ENCODE data around the gene PLXNA3. TPM values are rescaled to one million over a fixed set of nuclear protein-coding genes. Genes with fewer than 3 reads are reported as not detected.

The PLXNA3 gene
- total and polyA plus RNA-seq, 10 of the 15 experiments (the other 5 are each of a cell fraction or from before 2014, with no cell fraction given) = 0.26 to 26.8 (median 3.4) TPM

DNA sequence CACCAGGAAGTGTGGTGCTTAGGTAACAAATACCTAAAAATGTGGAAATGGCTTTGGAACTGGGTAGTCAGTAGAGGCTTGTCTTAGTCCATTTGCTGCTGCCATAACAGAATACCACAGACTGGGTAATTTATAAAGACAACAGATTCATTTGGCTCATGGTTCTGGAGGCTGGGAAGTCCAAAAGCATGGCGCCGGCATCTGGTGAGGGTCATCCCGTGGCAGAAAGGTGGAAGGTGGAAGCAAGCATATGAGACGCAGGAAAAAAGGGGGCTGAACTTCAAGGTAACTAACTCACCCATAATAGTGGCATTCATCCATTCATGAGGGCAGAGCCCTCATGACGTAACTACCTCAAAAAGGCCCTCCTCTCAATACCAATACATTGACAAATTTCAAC lies 51.4 kb downstream of the PLXNA3 start:
- intact Hi-C loops (cut with micrococcal nuclease; ENCODE audit: unreplicated experiment) (no loop called here), in situ Hi-C loops (cut with MboI) (no loop called here)
- no peaks in the 10 kb centered on the region for H3K4me1 ChIP-seq (ENCODE audit: control insufficient read depth, insufficient read depth, low read length)
- H3K4me2 ChIP-seq (ENCODE audit: control insufficient read depth, insufficient read depth) = no peak overlapping the region
- DNase-seq (ENCODE audit: low read depth, low spot score) (no peak), ATAC-seq (no peak), FAIRE-seq (no peak)
- ChIA-PET SMC1A (ENCODE audit: uncharacterized antibody, unreplicated experiment) (no interaction called here), RAD21 (ENCODE audit: unreplicated experiment) (no interaction called here), POLR2A (no interaction called here), CTCF (no interaction called here)
- H3K79me2 ChIP-seq (ENCODE audit: control insufficient read depth, insufficient read depth, low read length) = no peaks in the 10 kb centered on the region
- no peaks in the 10 kb centered on the region for H3K36me3 ChIP-seq (ENCODE audit: control insufficient read depth in 2 of 2, insufficient read depth in 2 of 2, low read length in 1 of 2)
- H3K9me3 ChIP-seq (replicated peaks; ENCODE audit: control insufficient read depth, insufficient read depth, low read length) = no peaks in the 10 kb centered on the region; the same call in 2 of the 3 replicates
- no peak overlapping the region for H2AFZ ChIP-seq (ENCODE audit: control insufficient read depth, low read depth, low read length)
- no peak overlapping the region for H3K4me3 ChIP-seq
- BruUV-seq (replicated peaks) = no TSS peak
- 73% methylated on average over 5 of the region's 5 CpGs for WGBS (ENCODE audit: insufficient coverage, insufficient replicate concordance, low lambda C conversion rate, missing lambda C conversion rate)
- H3K9ac ChIP-seq (ENCODE audit: control insufficient read depth, insufficient read depth, low read length) = no peak overlapping the region
- H3K27me3 ChIP-seq (replicated peaks in 1 of 2; ENCODE audit: control insufficient read depth in 2 of 2, insufficient read depth in 2 of 2, low read length in 1 of 2) = no peaks in the 10 kb centered on the region
- H3K27ac ChIP-seq (ENCODE audit: control insufficient read depth, insufficient read depth) = no peak overlapping the region
- no peaks in the 10 kb centered on the region for H4K20me1 ChIP-seq (ENCODE audit: control insufficient read depth, insufficient read depth)
- TF ChIP-seq TARDBP (IDR thresholded peaks at IDR 0.05; ENCODE audit: borderline replicate concordance) (no peak), FOXM1 (IDR thresholded peaks at IDR 0.05; ENCODE audit: low read depth, low read length) (no peak), NFYA (IDR thresholded peaks at IDR 0.05; ENCODE audit: borderline replicate concordance, low read depth, low read length) (no peak), HCFC1 (IDR thresholded peaks at IDR 0.05; ENCODE audit: low read length) (no peak), TCF7 (IDR thresholded peaks at IDR 0.05; ENCODE audit: borderline replicate concordance) (no peak), SMAD1 (IDR thresholded peaks at IDR 0.05; ENCODE audit: low read depth, partially characterized antibody) (no peak), SREBF1 (IDR thresholded peaks at IDR 0.05; ENCODE audit: low read length) (no peak)
- TF ChIP-seq, protein P1, sequence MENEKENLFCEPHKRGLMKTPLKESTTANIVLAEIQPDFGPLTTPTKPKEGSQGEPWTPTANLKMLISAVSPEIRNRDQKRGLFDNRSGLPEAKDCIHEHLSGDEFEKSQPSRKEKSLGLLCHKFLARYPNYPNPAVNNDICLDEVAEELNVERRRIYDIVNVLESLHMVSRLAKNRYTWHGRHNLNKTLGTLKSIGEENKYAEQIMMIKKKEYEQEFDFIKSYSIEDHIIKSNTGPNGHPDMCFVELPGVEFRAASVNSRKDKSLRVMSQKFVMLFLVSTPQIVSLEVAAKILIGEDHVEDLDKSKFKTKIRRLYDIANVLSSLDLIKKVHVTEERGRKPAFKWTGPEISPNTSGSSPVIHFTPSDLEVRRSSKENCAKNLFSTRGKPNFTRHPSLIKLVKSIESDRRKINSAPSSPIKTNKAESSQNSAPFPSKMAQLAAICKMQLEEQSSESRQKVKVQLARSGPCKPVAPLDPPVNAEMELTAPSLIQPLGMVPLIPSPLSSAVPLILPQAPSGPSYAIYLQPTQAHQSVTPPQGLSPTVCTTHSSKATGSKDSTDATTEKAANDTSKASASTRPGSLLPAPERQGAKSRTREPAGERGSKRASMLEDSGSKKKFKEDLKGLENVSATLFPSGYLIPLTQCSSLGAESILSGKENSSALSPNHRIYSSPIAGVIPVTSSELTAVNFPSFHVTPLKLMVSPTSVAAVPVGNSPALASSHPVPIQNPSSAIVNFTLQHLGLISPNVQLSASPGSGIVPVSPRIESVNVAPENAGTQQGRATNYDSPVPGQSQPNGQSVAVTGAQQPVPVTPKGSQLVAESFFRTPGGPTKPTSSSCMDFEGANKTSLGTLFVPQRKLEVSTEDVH (IDR thresholded peaks at IDR 0.05; ENCODE audit: low read depth, partially characterized antibody) = no peak
- TF ChIP-seq, protein P2, sequence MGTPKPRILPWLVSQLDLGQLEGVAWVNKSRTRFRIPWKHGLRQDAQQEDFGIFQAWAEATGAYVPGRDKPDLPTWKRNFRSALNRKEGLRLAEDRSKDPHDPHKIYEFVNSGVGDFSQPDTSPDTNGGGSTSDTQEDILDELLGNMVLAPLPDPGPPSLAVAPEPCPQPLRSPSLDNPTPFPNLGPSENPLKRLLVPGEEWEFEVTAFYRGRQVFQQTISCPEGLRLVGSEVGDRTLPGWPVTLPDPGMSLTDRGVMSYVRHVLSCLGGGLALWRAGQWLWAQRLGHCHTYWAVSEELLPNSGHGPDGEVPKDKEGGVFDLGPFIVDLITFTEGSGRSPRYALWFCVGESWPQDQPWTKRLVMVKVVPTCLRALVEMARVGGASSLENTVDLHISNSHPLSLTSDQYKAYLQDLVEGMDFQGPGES (IDR thresholded peaks at IDR 0.05) = no peak
